ENCODE data around the gene DLGAP1. TPM values are rescaled to one million over a fixed set of nuclear protein-coding genes. Genes with fewer than 3 reads are reported as not detected.
A peak's percentile ranks its signal among the peaks of the same experiment; 100 is the strongest.

Gene DLGAP1
- total RNA-seq, 1 experiment from 2014 or later, result 0.39 TPM

GRCh38 chr18:3481696-3482210 lies 973.4 kb downstream of the DLGAP1 start:
- Histone ChIP-seq H3K9me2 (ENCODE audit: insufficient read depth) (no peaks in the 10 kb centered on the region), H3K4me3 (replicated peaks in 1 of 2; ENCODE audit: low read depth in 1 of 2, low read length in 2 of 2) (no peak overlapping the region), H3K79me2 (ENCODE audit: insufficient read depth, low read length) (no peaks in the 10 kb centered on the region), H3K4me2 (ENCODE audit: low read length) (peak overlapping the region; percentile 20; the same call in 1 of the 2 replicates), H3K27ac (ENCODE audit: low read depth, low read length) (no peak overlapping the region), H3K4me1 (ENCODE audit: control insufficient read depth in 1 of 2, insufficient read depth in 2 of 2, low read length in 2 of 2) (peaks cover 0 to 6% of the 10 kb centered on the region in 2 experiments; a peak in 1 of 4 replicates), H2AFZ (ENCODE audit: low read depth, low read length, poor library complexity, severe bottlenecking) (no peak overlapping the region), H3K9ac (ENCODE audit: low read length) (no peak overlapping the region), H3K27me3 (ENCODE audit: insufficient read depth, low read length) (no peaks in the 10 kb centered on the region), H4K20me1 (ENCODE audit: insufficient read depth) (no peaks in the 10 kb centered on the region), H3K36me3 (ENCODE audit: control insufficient read depth in 1 of 2, insufficient read depth in 2 of 2, low read length in 2 of 2) (no peaks in the 10 kb centered on the region), H3K9me3 (ENCODE audit: control insufficient read depth in 1 of 2, insufficient read depth in 1 of 2, low read depth in 1 of 2, low read length in 2 of 2) (no peaks in the 10 kb centered on the region)
- TF ChIP-seq REST (IDR thresholded peaks at IDR 0.05; ENCODE audit: low read depth) (no peak), FOSL1 (IDR thresholded peaks at IDR 0.05; ENCODE audit: low read depth) (no peak), ZNF274 (IDR thresholded peaks at IDR 0.05; ENCODE audit: low read depth, low read length) (no peak), EGR1 (IDR thresholded peaks at IDR 0.05; ENCODE audit: low read depth) (no peak), JUND (IDR thresholded peaks at IDR 0.05) (no peak), CBX3 (IDR thresholded peaks at IDR 0.05; ENCODE audit: low read depth) (0 out of 2 replicates have a peak, but pooled peaks have one; percentile 23), RAD21 (IDR thresholded peaks at IDR 0.05; ENCODE audit: low read depth) (peak; percentile 48), CTCF (IDR thresholded peaks at IDR 0.05 in 2 of 3, conservative IDR thresholded peaks at IDR 0.05 in 1 of 3; ENCODE audit: borderline replicate concordance in 1 of 3, insufficient read depth in 1 of 3, low read depth in 2 of 3, low read length in 2 of 3) (peak in 2 of 3 experiments; percentile 71 to 73; a peak in 4 of 6 replicates)
- CTCF ChIA-PET, result interaction anchor here (0.9 to 1.7 kb wide), 7 partner anchors 9 to 388 kb away, joined by 3 to 7 read pairs (median 4); no protein-coding TSS in a partner anchor
- POLR2A ChIA-PET, result interaction anchor here (0.7 to 1.1 kb wide), 3 partner anchors 9 to 15 kb away, joined by 4 read pairs; no protein-coding TSS in a partner anchor
- intact Hi-C loops (cut with micrococcal nuclease), result no loop called here
- BruUV-seq (replicated peaks), result no TSS peak
- peak; percentile 35 for DNase-seq (ENCODE audit: low read depth, low spot score)
- ATAC-seq, result peak; percentile 97
- RAD21 ChIA-PET (ENCODE audit: low non-redundant PET in 1 of 2, low total read pairs in 2 of 2, uncharacterized antibody in 2 of 2, unreplicated experiment in 2 of 2), result no interaction called here

Data from HCT116 (cell line).